Measurements from ENCODE around the gene TTC7B.
"Not testable (repeated sequence)": the region's sequence is repeated elsewhere in the genome, so short reads cannot be mapped to it uniquely, and the experiment has no call there.

Gene TTC7B

GRCh38 chr14:90815822-90816662 lies at the start of gene TTC7B:
TSS of gene TTC7B (minus strand) at chr14:90816430. CDS start at chr14:90816295, 135 bp downstream.
- DNase-seq (ENCODE audit: low spot score) = peak; percentile 78

DNA sequence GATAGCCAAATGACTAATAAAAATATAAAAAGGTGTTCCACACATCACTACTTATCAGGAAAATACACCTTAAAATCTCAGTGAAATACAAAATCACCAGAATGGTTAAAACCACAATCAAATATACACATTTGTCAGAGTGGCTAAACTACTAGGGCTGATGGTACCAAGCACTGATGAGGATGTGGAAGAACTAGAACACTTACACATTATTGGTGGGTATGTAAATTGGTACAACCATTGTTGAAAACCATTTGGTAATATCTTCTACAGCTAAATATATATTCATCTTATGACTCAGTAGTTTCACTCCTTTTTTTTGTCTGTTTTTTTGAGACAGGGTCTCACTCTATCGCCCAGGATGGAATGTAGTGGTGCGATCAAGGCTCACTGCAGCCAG lies 48.5 kb upstream of the TTC7B start:
- DNase-seq (ENCODE audit: low spot score) = no peak

DNA sequence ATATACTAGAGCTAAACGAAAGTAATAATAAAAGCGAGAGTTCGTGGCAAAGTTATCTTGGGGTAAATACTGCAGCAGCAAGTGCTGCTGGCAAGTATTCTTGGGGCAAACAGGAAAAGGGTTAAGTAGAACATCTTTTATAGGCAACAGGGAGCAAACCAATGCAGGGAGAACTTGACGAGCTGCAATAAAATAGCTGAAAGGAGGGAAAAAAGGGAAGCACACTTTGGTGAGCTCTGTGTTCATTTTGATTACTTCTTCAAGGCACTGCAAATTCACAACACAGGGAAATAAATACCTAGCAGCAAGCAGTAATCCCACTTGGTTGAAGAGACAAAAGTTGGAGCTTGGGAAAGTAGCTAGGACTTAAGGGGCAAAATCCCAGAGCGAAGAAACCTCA lies 42.3 kb upstream of the TTC7B start:
- no peak for DNase-seq (ENCODE audit: low spot score)

DNA sequence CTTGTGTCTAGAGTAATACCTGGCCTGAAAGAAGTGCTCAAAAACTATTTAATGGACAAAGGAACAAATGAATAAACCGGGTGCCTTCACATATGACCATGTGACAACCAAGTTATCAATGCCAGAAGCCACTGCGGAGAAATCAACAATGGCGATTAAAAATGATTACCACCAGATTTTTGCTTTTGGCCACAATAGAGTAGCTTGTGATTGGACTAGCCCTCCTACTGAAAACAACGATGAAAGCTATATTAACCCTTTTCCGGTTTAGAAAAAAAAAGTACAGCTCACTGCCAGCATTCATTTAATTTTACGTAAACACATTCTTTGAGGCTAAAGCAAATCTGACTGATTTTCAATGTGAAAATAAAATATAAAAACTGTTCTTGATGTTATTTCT lies 41.6 kb upstream of the TTC7B start:
- DNase-seq (ENCODE audit: low spot score) = no peak

- not testable (repeated sequence) for DNase-seq (ENCODE audit: low spot score)
These were observed 39.9 kb upstream of the TTC7B start for GRCh38 chr14:90856115-90856514.

DNA sequence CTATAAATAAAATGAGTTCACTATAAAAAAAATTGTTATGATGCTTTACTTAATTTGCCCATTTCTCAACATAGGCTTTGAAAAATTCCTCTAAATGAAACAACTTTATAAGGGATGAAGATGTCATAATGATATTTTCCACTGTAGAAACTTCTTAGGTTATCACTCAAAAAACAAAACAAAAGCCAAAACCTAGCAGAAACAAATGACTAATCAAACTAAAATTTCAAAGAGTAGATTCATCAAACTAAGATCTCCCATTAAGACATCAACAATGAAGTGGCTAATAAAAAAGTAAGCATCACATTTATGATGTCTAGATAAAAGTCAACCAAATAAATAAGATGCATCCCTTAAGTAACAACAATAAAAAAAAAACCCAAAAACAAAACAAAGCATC lies 36.9 kb upstream of the TTC7B start:
- DNase-seq (ENCODE audit: low spot score) = no peak

DNA sequence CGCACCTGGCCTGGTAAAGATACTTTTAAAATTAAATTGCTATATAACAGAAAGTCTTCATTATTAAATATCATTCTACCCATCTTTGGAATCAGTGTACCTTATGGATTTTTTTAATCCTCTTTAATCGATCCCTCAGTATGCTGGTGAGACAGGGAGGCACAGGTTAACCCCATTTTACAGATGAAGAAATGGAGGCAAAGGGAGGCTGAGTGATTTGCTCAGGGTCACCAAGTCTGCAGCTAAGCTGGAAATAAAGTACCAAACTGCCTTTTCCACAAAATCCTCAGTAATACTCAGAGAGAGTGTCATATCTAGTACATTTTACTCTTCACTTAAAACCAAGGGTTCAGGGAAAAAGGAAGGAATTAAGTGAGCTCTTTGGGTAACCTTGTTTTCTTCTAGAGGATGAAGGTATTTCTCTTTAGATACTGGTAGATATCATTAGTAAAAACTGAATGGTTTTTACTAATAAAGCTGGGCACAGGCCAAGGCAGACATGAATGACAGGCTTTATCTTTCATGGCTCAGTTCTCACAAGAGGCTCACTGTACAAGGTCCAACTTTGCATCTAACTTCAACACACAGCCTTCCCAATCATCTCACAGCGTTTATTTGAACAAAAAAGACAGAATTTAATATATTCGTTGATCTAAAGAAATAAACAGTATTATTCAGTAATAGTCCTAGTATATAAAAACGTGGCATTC lies 35.3 kb upstream of the TTC7B start:
- DNase-seq (ENCODE audit: low spot score) = no peak

GRCh38 chr14:90850487-90850886 lies 34.3 kb upstream of the TTC7B start:
- no peak for DNase-seq (ENCODE audit: low spot score)

- no peak for DNase-seq (ENCODE audit: low spot score)
These were observed 33.7 kb upstream of the TTC7B start for GRCh38 chr14:90849787-90850444.

- no peak for DNase-seq (ENCODE audit: low spot score)
These were observed 32.9 kb upstream of the TTC7B start for GRCh38 chr14:90848944-90849731.

DNA sequence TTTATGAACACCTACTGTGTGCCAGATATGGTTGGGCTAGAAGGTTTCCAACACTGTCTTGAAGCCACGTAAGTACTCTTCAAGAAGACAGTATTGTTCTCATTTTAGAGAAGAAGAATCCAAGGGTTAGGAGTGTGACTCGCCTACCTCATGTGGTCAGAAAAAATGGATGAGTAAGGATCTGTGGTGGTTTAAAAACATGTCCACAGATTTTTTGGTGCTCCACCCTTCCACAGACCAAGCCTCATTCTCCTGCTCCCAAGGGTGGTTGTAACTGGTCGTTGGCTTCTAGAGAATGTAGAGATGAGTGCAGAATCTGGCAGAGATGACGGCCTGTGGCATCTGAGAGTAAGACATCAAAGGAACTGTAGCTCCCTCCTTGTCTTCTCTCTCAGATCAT lies 30.3 kb upstream of the TTC7B start:
- DNase-seq (ENCODE audit: low spot score) = no peak

DNA sequence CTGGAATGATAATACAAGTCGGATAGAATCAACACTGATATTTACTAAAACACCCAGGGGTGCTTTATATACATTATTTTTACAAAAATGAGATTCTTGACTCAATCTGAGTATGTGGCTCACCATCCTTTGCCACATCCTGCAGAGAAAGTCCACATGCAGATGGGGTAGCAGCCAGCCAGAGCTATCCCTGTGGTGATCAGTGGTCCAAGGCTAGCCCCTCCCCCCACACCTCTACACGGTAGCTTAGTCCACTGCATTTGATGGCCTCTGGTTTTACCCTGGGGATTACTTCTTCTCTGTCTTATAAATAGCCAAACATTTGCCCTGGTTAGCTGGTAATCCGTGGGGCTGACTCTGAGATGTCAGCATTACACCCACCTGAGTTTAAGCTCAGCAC lies 28.1 kb upstream of the TTC7B start:
- DNase-seq (ENCODE audit: low spot score) = no peak

DNA sequence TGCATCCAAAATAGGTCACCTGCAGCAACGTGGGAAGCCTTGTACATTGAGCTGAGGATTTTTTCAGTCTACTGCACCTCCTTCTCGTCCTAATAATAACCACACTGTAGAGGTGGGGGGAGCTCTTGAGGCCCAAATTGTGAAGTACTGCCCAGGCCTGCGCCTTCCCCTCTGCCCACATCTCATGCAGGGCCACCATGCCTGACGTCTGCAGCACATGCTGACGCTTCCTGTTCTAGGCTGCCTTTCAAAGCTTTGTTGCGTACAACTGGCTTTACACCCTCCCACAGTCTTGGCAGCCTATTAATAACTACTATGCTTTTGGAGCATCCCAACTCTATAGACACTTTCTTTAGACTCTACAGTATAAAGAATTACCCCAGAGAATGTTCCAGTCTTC lies 26.5 kb upstream of the TTC7B start:
- DNase-seq (ENCODE audit: low spot score) = no peak

DNA sequence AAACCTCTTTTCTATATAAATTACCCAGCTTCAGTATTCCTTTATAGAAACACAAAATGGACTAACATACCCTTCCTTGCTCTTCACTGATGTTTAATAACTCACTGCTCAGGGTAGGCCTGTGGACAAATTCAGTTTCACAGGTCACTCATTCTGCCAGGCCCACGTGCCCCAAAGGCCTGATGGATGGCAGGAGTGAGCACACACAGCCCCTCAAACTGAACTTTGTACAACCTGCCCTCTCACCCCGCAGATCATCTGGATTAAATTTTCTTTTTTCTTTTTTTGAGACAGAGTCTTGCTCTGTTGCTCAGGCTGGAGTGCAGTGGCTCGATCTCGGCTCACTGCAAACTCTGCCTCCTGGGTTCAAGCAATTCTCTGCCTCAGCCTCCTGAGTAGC lies 24.4 kb upstream of the TTC7B start:
- not testable (repeated sequence) for DNase-seq (ENCODE audit: low spot score)

- no peak for DNase-seq (ENCODE audit: low spot score)
These were observed 23.6 kb upstream of the TTC7B start for GRCh38 chr14:90839889-90840266.

DNA sequence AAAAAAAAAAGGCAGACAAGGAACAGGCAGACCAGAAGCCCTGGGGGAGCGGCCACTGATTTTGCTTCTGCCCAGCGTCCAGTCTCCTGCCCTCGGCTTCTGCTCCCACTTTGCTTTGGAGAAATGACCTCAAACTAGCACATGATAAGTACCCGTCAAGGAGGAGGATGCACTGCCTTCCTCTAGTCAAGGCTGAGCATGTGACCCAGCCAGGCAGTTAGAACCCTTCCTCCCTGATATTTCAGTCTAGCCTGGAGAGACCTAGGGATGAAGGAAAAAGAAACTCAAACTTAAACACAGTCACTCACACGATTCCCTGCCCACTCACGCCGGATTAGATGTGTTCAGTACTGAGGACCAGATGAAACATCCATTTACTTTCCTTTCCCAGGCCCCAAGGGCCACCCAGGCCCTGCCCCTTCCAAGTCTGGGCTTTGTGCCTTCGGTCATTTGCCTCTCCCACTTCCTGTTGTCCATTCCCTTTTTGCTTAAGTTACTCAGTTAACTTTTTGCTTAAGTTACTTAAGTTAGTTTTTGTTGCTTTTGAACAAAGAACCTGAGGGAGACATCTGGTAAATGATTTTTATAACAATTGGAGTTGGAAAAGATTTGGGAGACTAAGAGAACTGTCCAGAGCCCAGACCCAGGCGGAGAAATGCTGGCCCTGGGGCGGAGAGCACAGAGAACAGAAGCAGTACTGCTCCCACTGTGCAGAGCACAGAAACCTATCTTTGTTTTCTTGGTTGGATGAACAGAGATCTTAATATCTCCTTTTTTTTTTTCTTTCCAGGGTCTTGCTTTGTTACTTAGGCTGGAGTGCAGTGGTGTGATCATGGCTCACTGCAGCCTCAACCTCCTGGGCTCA lies 23.0 kb upstream of the TTC7B start:
- DNase-seq (ENCODE audit: low spot score) = peak; percentile 86

DNA sequence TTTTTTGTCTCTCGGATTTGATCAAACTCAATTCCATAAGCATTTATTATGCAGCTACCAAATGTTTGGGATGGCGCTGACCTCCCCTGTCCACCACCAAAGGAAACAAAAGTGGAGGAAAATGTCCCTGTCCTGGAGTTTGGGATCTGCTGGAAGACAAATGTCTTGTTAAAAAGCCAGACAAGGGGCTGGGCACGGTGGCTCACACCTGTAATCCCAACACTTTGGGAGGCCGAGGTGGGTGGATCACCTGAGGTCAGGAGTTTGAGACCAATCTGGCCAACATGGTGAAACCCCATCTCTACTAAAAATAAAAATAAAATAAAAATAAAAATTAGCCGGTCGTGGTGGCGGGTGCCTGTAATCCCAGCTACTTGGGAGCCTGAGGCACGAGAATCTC lies 22.3 kb upstream of the TTC7B start:
- not testable (repeated sequence) for DNase-seq (ENCODE audit: low spot score)

DNA sequence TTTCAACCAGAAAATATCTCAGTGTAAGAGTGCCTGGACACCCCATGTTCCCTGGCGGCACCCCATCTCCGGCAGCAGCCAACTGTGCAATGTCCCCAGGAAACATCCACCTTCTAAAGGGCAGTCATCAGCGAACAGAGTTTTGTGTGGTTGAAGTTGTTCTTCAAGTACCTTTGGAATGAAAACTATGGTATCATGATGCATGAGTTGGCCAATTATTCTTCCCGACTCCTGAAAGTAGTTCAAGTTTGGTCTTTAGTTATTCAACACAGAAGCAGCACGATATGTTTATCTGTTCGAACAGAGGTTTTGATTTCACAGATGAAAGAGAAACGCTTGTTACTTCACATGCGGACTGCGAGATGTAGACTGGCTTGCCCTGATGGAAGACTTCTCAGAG lies 21.1 kb upstream of the TTC7B start:
- no peak for DNase-seq (ENCODE audit: low spot score)

DNA sequence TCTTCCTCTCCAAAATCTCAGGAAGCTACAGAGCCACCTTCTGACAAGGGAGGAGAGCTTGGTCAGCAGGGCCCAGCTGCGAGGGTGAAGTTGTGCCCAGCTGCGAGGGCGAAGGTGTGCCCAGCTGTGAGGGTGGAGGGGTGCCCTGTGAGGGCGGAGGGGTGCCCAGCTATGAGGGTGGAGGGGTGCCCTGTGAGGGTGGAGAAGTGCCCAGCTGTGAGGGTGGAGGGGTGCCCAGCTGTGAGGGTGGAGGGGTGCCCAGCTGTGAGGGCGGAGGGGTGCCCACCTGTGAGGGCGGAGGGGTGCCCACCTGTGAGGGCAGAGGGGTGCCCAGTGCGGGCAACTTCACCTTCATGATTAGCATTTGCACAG lies 20.4 kb upstream of the TTC7B start:
- DNase-seq (ENCODE audit: low spot score) = no peak

- DNase-seq (ENCODE audit: low spot score) = no peak
These were observed 15.6 kb upstream of the TTC7B start for GRCh38 chr14:90831821-90832220.
